PC-3 (cell line): ENCODE measurements around the gene GAL.

Source experiments
- CTCF ChIP-seq: fragments of 300-600 bp; sonication (generic); conservative IDR thresholded peaks from 2 replicates; pipeline ENCODE4 v1.5.1; 2017; ENCODE audit warnings: antibody characterized with exemption, low read depth, mild to moderate bottlenecking, low read length
- EZH2 ChIP-seq: fragments of 300-600 bp; sonication (generic); IDR thresholded peaks from one replicate; pipeline ENCODE4 v1.6.1; 2017; ENCODE audit warnings: antibody characterized with exemption, mild to moderate bottlenecking, low read length; ENCODE audit not compliant: unreplicated experiment
- EZH2phosphoT487 ChIP-seq: fragments of 300-600 bp; sonication (generic); IDR thresholded peaks from 2 replicates; pipeline ENCODE4 v1.6.1; 2018; ENCODE audit warnings: mild to moderate bottlenecking, antibody characterized with exemption, low read length, borderline replicate concordance

DNA sequence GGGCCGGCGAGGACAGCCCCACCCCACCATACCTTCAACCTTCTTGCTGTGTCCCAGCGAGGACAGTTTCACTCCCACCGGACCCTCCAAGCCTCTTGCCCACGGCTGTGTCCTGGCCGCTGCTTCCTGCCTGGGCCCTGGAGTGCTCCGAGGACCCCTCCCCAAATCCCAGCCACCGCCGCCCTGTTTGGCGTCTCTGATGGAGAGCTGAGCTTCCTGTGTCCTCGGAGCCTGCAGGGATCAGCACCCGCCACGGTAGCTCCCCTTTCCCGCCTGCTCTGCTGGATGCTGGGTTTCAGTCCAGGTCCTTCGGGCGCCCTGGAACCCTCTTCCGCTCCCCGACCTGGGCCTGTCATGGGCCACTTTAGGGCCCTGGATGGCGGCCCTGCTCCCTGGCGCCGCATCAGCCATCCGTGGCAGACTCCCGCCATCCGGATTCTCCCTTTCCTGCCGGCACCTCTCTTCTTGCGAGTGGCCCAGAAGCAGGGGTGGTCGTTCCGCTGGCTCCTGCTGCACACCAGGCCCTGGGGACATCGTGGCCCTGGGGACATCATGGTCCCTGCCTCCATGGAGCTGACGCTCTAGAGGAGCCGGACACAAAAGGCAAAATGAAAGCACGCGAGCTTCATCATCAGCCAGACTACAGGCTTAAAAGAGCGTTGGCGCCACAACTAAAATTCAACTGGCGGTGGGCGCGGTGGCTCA, 34.3 kb upstream of the GAL start:
- TF ChIP-seq CTCF = no peak
- no peak for TF ChIP-seq EZH2
- TF ChIP-seq EZH2phosphoT487 = no peak
